ENCODE data around the gene TMEM45A.

DNA sequence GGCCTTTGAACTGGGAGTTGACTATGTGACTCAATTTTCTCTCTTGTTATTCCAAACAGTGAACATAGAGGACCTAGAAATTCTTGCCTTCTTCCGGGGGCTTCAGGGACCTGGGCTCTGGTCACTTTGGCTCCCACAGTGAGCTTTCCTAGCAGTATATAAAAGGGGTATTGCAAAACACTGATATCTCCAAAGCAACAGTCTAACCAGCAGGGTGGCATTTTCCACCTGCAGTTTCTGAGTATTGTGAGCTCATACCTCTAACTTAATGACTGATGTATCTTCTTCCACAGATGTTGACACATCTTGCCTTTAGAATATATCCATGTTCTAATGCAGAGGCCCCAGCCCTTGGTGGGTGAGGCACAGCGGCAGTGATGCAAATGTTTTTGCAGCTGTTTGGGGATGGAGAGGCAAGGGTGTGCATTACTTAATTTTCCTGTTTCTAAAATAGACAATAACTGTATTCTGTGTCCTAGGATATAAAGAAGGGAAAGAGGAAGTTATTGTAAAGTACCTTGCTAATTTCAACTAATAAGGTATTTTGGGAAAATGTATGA is 71.3 kb downstream of the TMEM45A start:
- TF ChIP-seq, protein P1, sequence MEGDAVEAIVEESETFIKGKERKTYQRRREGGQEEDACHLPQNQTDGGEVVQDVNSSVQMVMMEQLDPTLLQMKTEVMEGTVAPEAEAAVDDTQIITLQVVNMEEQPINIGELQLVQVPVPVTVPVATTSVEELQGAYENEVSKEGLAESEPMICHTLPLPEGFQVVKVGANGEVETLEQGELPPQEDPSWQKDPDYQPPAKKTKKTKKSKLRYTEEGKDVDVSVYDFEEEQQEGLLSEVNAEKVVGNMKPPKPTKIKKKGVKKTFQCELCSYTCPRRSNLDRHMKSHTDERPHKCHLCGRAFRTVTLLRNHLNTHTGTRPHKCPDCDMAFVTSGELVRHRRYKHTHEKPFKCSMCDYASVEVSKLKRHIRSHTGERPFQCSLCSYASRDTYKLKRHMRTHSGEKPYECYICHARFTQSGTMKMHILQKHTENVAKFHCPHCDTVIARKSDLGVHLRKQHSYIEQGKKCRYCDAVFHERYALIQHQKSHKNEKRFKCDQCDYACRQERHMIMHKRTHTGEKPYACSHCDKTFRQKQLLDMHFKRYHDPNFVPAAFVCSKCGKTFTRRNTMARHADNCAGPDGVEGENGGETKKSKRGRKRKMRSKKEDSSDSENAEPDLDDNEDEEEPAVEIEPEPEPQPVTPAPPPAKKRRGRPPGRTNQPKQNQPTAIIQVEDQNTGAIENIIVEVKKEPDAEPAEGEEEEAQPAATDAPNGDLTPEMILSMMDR (IDR thresholded peaks at IDR 0.05; ENCODE audit: low read depth, low read length): no peak
- no peak for TF ChIP-seq EZH2phosphoT487 (IDR thresholded peaks at IDR 0.05; ENCODE audit: low read depth)

All from OCI-LY3 (cell line).